COLO829 (cell line): ENCODE results near the gene PID1.

ENCODE experiments used
- DNase-seq: peaks from one replicate; pipeline ENCODE4 v3.0.0; 2012; ENCODE audit warnings: low spot score

Gene PID1

DNA sequence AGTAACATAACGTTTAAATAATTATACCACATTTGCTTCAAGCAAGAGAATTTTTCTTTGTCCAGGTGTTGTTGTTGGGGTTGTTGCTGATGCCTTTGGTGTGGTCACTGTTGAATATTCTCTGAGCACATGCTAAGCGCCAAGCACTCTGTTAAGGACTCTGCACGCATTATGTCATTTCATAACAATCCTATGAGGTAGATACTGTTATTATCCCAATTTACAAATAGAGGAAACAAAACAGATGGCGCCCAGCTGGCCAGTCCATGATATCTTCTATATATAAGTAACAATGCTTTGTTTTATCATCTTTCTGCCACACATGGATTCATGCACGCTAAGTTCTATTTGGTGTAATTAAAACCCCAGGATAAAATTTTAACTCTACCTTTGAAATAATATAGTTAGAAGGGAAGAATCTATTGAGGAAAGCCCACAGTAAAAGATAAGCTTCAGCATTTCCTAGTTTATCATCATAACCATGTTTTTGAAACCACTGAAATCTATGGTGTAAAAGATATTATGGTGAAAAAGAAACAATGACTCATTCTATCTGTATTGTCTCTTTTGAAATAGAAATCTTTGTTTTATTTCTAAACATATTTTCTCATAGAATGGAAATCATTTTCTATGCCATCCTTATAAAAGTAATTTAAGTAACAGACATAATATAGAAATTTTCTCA lies 199.7 kb downstream of the PID1 start:
- no peak for DNase-seq

DNA sequence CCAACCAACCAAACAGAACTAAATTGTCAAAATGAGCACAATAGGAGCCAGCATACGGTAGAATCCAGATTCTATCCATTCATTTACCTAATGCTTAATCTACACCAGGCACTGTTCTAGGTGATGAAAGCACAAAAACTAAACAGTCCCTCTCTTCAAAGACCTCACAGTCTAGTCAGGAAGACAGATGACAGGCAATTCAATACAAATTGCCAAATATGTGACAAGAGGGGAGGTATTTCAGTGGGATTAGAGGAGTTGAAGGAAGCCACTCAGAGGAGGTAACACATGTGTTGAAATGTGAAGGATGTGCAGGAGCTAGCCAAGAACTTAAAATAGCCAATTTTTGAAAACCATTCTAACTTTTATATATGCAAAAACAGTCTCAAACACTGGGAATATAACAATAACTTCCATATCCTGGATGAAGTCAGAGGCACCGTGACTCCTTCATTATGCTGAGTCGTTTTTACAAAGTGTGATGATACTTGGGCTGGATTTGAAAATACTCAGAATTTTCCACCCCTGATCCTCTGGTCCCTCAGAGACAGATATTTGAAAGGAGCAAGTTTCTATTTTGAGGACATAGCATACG lies 204.9 kb downstream of the PID1 start:
- DNase-seq = no peak

DNA sequence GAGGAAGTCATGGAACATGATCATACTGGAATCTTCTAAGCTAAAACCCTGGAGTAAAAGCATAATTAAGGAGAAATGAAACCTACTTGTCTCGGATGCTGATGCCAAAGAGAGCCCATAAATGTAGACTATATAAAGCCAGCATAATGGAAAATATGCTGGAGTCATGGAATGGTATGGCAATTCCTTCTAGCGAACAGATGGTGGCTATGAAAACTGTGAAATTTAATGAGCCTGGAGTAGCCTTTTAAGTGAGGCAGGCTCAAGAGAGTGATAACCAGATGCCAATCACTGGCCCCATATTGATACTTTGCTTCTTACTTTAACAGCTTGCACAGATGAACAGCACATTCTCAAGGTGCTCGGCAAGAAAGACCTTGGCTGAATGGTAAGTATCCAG lies 206.3 kb downstream of the PID1 start:
- no peak for DNase-seq

DNA sequence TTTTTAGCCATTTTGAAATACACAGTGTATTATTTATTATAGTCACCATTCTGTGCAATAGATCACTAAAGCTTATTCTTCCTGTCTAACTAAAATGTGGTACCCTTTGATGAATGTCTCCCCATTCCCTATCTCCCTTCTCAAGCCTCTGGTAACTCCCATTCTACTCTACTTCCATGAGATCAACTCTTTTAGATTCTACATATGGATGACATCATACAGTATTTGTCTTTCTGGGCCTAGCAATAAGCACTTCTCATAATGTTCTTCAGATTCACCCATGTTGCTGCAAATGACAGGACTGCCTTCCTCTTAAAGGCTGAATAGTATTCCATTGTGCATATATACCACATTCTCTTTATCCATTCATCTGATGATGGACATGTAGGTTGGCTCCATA lies 210.9 kb downstream of the PID1 start:
- no peak for DNase-seq

DNA sequence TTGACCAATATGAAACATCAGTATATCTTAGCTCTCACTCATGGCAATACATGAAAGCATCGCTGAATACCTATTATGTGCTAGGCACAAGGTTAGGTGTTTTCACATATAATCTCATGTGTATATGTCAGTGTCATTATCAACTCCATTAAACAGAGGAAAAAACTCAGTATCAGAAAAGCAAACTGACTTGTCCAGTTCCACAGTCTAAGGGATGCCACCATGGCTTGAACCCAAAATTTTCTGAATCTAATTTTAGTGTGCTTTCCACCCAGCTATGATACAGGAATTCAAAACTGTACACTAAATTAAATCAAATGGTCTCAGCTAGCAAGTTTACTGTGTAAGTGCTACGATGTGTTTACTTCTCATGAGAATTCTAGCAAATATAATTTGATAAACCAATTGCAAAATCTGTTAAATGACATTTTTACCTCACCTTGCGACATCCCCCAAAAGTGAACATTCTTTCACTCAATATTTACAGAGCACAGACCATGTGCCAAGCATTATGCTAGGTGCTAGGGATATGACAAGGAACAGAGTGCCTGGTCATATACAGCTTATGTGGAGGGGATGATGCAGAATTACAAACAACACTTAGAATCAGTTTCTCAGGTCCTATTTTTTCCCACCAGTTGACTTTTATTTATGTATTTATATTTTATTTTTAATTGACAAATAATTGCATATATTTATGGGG lies 211.6 kb downstream of the PID1 start:
- no peak for DNase-seq

DNA sequence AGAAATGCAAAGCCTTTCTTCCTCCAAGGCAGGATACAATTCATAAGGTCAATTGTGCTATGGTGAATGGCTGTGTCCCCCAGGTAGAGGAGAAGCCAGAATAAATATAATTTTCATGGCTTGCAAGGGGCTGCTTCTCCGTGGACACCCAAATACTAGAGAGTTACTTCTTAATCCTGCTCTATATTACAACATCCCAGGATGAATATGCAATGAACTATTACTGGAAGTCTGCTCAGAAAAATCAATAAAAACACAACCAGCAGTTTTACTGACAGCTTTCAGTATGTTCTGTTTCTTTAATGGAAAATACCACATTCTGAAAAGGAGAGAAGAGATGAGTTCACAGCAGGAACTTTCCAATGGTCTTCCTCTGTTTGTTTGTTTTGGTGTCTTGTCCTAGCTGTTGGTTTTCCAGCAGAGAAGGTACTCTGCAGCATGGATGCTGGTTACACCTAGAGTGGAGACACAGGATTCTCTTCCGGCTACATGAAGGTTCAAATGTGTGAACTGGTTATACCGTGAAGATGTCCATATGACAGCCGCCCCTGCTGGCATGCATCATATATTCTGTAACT lies 213.0 kb downstream of the PID1 start:
- DNase-seq = no peak

DNA sequence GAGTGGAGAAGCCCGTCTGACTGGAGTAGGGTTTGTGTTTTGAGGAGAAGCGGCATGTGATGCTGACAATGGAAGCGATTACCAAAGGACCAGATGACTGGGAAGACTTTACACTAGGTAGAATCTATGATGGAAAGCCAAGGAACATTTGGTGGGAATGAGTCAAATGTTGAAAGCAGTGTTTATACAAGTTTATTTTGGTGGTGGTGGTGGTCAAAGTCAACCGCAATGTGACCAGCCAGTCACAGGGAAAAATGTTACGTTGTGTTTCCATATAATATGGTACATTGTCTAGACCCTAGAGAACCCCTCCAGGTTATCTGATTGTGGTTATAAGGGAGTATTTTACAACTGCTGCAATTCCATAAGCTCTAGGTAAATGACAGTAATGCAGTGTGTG lies 216.8 kb downstream of the PID1 start:
- no peak for DNase-seq

DNA sequence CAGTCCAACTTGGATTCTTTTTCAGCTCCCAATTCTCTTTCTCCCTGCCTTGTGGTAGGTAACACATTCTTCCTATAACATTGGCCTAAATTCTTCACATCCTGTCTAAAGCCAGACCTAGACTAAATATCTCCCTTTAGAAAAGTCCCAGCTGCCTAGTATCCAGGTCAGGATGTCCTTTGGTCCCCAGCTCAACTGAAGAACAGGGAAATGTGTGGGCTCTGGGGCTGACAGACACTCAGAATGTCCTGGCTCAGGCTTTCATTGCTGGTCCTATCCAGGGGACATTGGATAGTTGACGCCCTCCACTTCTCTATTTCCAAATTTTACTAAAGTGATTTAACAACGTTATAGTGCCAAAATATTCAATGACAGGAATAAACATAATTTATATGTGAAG lies 219.3 kb downstream of the PID1 start:
- no peak for DNase-seq

DNA sequence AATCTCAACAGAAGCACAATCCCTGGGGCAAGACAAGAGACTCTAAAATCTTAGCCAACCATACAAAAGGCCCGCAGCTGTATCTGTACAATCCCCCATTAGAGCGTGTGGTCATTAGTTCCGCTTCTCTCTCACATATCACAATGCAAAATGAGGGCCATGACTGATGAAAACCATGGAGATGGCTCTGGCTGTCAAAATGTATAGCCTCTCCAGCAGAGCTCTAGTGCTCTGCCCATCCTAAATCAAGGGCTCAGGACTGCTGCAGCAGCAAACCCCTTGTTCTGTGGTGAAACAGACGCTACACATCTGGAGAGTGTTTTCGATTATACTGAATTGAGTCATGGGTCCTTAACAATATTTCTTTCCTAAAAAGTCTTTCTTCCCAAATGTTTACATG lies 221.0 kb downstream of the PID1 start:
- no peak for DNase-seq

DNA sequence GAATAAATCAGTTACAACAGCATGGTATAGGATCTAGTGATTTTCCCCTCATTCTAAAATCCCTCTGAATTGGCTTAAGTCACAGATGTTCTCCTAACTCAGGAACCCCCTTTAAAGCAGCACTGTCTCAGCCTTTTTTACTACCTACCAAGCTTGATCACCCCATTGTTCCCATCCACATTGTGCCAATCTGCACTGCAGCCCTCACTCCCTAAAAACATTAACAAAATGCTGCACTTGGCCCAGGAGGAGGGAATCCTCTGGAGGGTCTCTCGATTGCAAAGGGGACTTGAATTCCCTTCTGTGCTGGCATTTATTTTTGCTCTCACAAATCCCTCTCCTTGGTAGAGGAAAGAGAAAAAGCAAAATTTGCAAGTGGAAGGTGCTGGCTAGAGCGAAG lies 223.0 kb downstream of the PID1 start:
- DNase-seq = no peak

DNA sequence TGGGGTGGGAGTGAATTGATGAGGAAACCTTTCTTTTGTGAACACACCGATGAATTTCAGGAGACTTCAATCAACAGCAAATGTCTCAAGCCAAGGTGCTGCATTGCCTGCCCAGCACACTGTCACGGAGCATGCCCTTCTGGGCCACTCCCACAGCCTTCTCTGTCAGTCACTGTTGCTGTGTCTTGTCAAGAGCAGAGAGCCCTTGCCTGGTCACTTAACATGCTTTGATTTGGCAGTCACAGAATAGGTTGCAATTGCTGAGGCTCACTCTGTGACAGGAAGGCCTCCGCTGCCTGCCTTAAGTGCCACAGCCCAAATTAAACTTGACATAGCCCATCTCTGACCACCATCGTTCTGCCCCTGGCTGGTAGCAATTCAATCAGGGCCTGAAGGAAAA lies 225.4 kb downstream of the PID1 start:
- no peak for DNase-seq

DNA sequence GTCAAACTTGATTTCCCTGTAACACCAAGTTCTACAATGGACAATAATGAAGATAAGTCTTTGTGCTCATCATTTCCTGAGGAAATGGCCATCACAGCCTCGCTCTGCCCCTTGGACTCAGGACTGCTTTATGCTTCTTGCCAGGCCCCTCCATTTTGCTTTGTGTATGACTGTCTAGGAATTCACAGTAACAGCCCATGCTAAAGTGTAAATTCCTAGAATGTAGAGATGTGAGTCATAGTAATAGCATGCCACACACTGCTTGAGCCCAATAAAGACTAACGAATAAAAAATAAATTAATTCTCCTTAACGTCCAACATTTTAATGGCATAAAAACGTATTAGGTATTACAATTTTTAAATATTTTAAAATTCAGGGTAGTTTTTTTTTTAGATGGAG lies 226.5 kb downstream of the PID1 start:
- no peak for DNase-seq

DNA sequence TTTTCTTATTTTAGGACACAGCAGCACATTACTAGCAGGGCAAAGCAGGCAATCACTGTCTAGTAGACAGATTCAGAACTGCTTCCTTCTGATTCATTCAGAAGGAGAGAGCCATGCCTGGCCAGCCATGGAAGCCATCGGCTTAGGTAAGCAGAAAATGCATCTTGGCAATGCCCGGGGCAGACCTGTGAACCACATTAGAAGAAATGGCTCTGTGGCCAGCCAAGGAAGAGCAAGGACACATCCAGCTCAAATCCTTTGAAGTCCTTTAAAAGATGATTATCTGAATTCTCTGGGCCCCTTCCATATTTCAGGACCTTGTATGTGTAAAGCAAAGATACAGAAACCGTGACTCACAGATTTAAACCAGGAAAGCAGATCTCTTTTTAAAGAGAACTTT lies 227.4 kb downstream of the PID1 start:
- DNase-seq = no peak

DNA sequence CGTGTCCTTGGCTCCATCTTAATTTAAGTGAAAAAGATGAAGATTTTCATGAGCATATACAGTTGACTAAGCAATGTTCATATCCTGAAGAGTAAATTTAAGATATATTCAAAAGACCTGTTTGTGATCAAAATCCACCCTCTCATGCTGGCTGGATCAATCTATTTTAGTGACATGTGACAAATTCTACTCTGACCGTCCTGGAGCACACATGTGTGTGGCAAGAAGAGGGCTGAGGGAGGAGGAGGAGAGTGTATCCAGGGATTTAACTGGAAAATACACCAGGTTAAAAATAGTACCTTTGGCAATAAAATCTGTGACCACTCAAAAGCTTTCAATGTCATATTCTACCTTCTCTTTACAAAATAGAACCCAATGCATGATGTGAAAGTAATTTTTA lies 228.7 kb downstream of the PID1 start:
- DNase-seq = no peak

DNA sequence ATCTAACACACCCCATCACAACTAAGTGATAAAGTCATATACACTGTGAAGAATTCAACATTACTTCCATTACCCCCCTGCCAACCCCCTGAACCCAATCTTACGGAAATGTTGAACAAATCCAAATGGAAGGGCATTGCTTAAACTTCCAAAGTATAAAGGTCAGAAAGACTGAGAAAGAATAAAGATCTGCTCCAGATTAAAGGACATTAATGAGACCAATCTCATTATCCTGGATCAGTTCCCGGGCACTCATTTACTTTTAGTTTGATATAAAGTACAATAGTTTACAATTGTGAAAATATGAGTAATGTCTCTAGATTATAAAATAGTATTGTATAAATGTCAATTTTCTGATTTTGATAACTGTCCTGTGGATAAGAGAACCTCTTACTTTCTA lies 229.4 kb downstream of the PID1 start:
- DNase-seq = no peak

DNA sequence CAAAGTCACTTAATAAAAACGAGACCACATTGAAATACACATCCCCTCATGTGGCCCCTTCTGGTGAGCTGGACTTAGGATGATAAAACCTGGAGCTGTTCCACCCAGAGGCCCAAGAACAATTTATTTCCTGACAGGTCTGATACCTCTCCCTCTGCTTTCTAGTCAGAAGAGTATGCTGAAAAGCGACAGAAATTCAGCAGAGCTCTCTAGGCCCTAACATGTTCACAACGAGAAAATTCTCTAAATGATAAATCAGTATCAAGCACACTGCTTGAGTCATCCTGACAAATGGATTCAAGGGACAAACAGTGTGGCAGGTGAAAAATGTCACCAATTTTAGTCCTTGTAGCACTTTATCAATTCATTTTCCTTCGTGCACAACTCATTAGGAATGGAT lies 233.5 kb downstream of the PID1 start:
- no peak for DNase-seq

DNA sequence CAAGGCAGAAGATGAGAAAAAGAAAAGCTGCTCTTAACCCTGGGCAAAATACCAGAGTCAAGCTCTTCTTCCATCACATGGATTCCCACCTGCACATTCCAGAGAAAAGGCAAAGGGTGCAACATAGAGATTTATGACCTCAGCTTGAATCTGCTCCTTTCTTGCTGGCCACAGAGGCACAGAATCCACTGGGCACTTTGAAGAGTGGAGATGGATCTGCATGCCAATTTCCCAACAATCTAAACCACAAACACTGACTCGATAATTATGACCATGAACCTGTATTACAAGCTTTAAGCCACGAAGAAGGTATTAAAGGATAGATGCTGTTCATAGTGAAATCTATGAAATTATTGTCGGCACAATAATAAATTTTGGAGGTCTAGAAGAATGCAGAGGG lies 237.3 kb downstream of the PID1 start:
- DNase-seq = no peak

DNA sequence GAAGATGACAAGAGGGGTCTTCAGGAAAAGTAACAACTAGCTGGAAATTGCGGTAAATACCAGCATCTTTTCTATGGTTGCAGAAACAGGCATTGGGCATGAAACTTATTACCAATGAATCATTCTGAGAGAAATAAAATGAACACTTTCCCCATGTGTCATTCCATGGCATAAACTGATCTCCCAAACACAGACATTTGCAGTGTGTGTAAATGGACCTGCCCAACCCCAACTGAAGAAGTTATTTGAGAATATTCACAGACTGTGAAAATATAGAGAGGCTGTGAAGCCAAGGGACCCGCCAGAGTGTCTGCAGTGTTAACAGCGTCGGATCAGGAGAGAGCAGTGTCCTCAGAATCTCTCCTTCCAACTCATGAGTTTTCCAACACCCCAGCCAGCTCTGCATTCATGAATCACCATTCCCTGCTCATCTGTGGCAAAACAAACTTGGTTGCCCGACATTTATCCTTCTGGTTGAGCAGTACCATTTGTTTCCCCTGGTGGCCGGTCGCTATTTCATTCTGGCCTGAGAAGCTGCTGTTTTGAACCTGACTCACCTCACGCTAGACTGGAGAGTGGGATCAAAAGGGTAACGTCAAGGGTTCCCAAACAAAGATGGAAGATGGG lies 238.4 kb downstream of the PID1 start:
- DNase-seq = no peak

DNA sequence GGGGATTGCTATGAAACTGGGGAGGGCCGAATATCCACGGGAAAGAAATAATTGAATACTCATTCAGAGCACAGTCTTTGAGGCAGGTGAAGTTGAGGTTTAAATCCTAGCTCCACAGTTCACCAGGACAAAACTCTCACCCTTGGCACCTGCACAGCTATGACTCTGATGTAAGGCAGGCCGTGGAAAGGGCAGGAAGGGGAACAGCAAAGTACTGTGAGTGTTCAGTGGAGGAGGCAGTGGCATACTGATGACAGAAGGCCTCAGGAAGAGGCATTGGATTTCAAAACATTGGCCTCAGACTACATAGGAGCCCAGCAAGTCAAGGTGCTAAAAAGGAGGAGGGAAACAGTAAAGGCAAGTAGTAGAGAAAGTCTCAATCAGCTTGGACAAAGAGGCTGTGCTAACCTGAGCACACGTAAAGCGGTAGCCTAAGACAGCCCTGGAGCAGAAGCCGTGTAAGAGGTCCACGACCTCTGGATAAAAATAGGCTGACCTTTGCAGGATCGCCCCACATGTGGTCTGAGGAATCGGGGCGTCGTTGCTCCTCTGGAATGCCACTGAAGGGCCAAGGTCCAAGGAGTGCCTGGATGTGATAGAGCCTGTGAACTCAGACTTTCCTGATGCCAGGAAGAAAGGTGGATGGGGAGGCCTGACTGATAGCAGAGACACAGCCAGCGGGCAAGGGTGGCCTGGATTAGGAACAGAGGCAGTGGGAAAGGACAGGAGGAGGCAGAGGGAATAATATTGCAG lies 243.6 kb downstream of the PID1 start:
- DNase-seq = no peak

DNA sequence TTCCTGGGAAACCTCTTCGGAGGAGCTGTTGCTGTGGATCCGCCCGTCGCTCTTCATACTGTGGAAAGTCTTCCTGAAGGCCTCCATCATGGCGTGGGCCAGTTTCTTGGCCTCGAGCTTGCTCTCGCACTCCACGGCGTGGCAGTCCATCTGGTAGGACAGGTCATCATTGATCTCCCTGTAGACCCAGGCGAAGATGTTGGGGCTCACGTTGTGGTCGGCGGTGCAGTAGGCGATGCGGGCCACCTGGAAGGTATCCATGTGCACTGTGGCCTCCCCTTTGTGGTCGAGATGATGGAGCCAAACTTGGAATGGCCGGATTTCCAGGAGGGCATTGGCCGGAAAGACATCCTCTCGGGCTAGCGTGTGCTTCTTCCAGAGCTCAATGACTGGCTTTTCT lies 245.4 kb downstream of the PID1 start:
- DNase-seq = no peak

DNA sequence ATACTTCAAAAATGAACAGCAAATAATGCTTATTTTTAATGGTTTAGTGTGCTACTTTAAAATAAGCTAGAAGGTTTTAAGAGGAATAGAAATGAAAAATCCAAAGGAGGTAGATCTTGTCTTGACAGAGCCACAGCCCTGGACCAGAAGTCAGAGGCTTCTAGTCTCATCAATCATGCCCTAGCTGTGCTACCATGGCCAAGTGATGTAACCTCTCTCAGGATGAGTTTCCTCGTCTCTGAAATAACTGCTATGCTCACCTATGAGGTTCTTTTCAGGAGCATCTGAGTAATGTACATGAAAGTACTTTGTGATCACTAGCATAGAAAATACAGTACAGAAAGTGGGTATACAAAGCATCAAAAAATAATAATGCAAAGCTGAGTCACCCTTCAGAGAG lies 248.4 kb downstream of the PID1 start:
- no peak for DNase-seq

DNA sequence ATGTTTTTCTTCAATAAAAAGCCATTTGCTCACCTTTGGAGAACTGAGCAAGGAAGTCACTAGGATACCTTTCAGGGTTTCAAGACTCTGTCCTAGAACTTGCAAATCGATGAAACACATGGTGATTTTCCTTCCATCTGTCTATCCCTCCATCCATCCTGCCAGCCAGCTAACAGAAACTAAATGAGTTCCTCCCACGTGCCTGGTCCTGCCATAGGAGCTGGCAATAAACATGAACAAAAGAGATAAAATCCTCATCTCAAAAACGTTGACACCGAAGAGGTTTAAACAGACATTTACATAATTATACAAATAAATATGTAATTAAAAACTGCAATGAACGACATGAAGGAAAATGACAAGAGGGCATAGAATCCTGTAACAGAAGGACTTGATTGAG lies 249.0 kb downstream of the PID1 start:
- DNase-seq = no peak
